ENCODE results near the gene FUT9. TPM values are rescaled to one million over a fixed set of nuclear protein-coding genes. Genes with fewer than 3 reads are reported as not detected.

FUT9 gene
- total and polyA plus RNA-seq, 10 of the 15 experiments (the other 5 are each of a cell fraction or from before 2014, with no cell fraction given) = not detected

- TF ChIP-seq PRDM15 (CRISPR knock-in tag; IDR thresholded peaks at IDR 0.05) = no peak
- TF ChIP-seq REST (IDR thresholded peaks at IDR 0.05; ENCODE audit: low read depth, low read length) = no peak
- TF ChIP-seq ZNF207 (IDR thresholded peaks at IDR 0.05; ENCODE audit: borderline replicate concordance) = no peak
Measured at GRCh38 chr6:96013531-96013930, 2.2 kb upstream of the FUT9 start (continued).

GRCh38 chr6:96014846-96015517, 792 bp upstream of the FUT9 start:
- 41% methylated on average over 20 of the region's 20 CpGs for WGBS (ENCODE audit: insufficient coverage, insufficient replicate concordance, low lambda C conversion rate, missing lambda C conversion rate)
- H4K20me1 ChIP-seq (ENCODE audit: control insufficient read depth, insufficient read depth) = no peaks in the 10 kb centered on the region
- ChIA-PET POLR2A (no interaction called here), RAD21 (ENCODE audit: unreplicated experiment) (no interaction called here), CTCF (no interaction called here), SMC1A (ENCODE audit: uncharacterized antibody, unreplicated experiment) (no interaction called here)
- no peaks in the 10 kb centered on the region for H3K36me3 ChIP-seq (ENCODE audit: control insufficient read depth in 2 of 2, insufficient read depth in 2 of 2, low read length in 1 of 2)
- no peak overlapping the region for H3K4me2 ChIP-seq (ENCODE audit: control insufficient read depth, insufficient read depth)
- H3K9me3 ChIP-seq (replicated peaks; ENCODE audit: control insufficient read depth, insufficient read depth, low read length) = no peaks in the 10 kb centered on the region
- no peaks in the 10 kb centered on the region for H3K4me1 ChIP-seq (ENCODE audit: control insufficient read depth, insufficient read depth, low read length)
- no peak overlapping the region for H3K4me3 ChIP-seq
- FAIRE-seq (no peak), ATAC-seq (no peak), DNase-seq (ENCODE audit: low read depth, low spot score) (no peak)
- H3K79me2 ChIP-seq (ENCODE audit: control insufficient read depth, insufficient read depth, low read length) = no peaks in the 10 kb centered on the region
- BruUV-seq (replicated peaks) = no TSS peak
- no peak overlapping the region for H3K9ac ChIP-seq (ENCODE audit: control insufficient read depth, insufficient read depth, low read length)
- intact Hi-C loops (cut with micrococcal nuclease; ENCODE audit: unreplicated experiment) = no loop called here
- H3K27me3 ChIP-seq (replicated peaks in 1 of 2; ENCODE audit: control insufficient read depth in 2 of 2, insufficient read depth in 2 of 2, low read length in 1 of 2) = peaks cover 0 to 1% of the 10 kb centered on the region in 2 experiments; a peak in 1 of 4 replicates
- no peak overlapping the region for H3K27ac ChIP-seq (ENCODE audit: control insufficient read depth, insufficient read depth)
- H2AFZ ChIP-seq (ENCODE audit: control insufficient read depth, low read depth, low read length) = no peak overlapping the region
- TF ChIP-seq NFYA (IDR thresholded peaks at IDR 0.05; ENCODE audit: borderline replicate concordance, low read depth, low read length) (no peak), EED (IDR thresholded peaks at IDR 0.05; ENCODE audit: low read depth) (no peak), ZNF207 (IDR thresholded peaks at IDR 0.05; ENCODE audit: borderline replicate concordance) (no peak), FOXK2 (IDR thresholded peaks at IDR 0.05) (no peak), NR2F1 (conservative IDR thresholded peaks at IDR 0.05) (no peak), ZNF622 (IDR thresholded peaks at IDR 0.05) (no peak), MEF2B (IDR thresholded peaks at IDR 0.05; ENCODE audit: partially characterized antibody, poor library complexity, severe bottlenecking) (no peak), HCFC1 (IDR thresholded peaks at IDR 0.05; ENCODE audit: low read length) (no peak), BMI1 (IDR thresholded peaks at IDR 0.05; ENCODE audit: borderline replicate concordance) (no peak)
- in situ Hi-C loops (cut with MboI) = no loop called here

All from GM12878 (cell line).